HepG2 (cell line): ENCODE measurements around the gene BTBD3. TPM values are rescaled to one million over a fixed set of nuclear protein-coding genes. Genes with fewer than 3 reads are reported as not detected.

ENCODE experiments used
- BCL6 ChIP-seq: IDR thresholded peaks from 2 replicates; pipeline ENCODE4 v1.6.1; 2016; ENCODE audit warnings: missing genetic modification reagents, missing compliant biosample characterization
- DPF2 ChIP-seq: sonication (generic); formaldehyde crosslinking; IDR thresholded peaks from 2 replicates; pipeline ENCODE4 v1.4.0; 2020; ENCODE audit warnings: mild to moderate bottlenecking, low read depth, missing genetic modification reagents, borderline replicate concordance
- FOXO1 ChIP-seq: sonication (generic); formaldehyde crosslinking; IDR thresholded peaks from 2 replicates; pipeline ENCODE4 v1.4.0; 2020; ENCODE audit warnings: missing genetic modification reagents
- IKZF1 ChIP-seq: fragments of 450-650 bp; IDR thresholded peaks from 2 replicates; pipeline ENCODE4 v1.7.1; 2016
- NR2F6 ChIP-seq, 2 experiments: IDR thresholded peaks; 2 replicates each; pipeline ENCODE4 v1.6.1; 2016; ENCODE audit warnings: antibody characterized with exemption in 1 of 2, mild to moderate bottlenecking in 1 of 2
- SAP130 ChIP-seq: IDR thresholded peaks from 2 replicates; pipeline ENCODE4 v1.6.1; 2016; ENCODE audit warnings: low read depth
- SOX6 ChIP-seq, 2 experiments: fragments of 450-650 bp in 1 of 2; sonication (generic) in 1 of 2; formaldehyde crosslinking in 1 of 2; IDR thresholded peaks; 2 replicates each; pipeline versions ENCODE4 v1.4.0 to v1.6.1; 2017 to 2020; ENCODE audit warnings: antibody characterized with exemption in 1 of 2, mild to moderate bottlenecking in 1 of 2, missing genetic modification reagents in 1 of 2
- TBX2 ChIP-seq: sonication (generic); formaldehyde crosslinking; IDR thresholded peaks from 2 replicates; pipeline ENCODE4 v1.5.0; 2020; ENCODE audit warnings: missing genetic modification reagents, mild to moderate bottlenecking, borderline replicate concordance
- ZBTB40 ChIP-seq, 2 experiments: fragments of 450-650 bp in 1 of 2; sonication (generic) in 1 of 2; formaldehyde crosslinking in 1 of 2; IDR thresholded peaks; 2 replicates each; pipeline versions ENCODE4 v1.6.1 to v1.8.0; 2016 to 2022; ENCODE audit warnings: antibody characterized with exemption in 1 of 2, mild to moderate bottlenecking in 1 of 2, missing genetic modification reagents in 1 of 2
- ZNF17 ChIP-seq: sonication (generic); formaldehyde crosslinking; IDR thresholded peaks from 2 replicates; pipeline ENCODE4 v1.5.0; 2020; ENCODE audit warnings: mild to moderate bottlenecking, missing genetic modification reagents
- ZNF367 ChIP-seq: sonication (generic); formaldehyde crosslinking; IDR thresholded peaks from 2 replicates; pipeline ENCODE4 v1.4.0; 2020; ENCODE audit warnings: missing genetic modification reagents, borderline replicate concordance
- ZNF543 ChIP-seq: sonication (generic); formaldehyde crosslinking; IDR thresholded peaks from 2 replicates; pipeline ENCODE4 v1.4.0; 2020; ENCODE audit warnings: mild to moderate bottlenecking, missing genetic modification reagents
- ZNF552 ChIP-seq: sonication (generic); formaldehyde crosslinking; IDR thresholded peaks from 2 replicates; pipeline ENCODE4 v1.9.0; 2022; ENCODE audit warnings: missing genetic modification reagents, mild to moderate bottlenecking, borderline replicate concordance
- ZNF749 ChIP-seq: sonication (generic); formaldehyde crosslinking; IDR thresholded peaks from 2 replicates; pipeline ENCODE4 v1.8.0; 2022; ENCODE audit warnings: mild to moderate bottlenecking, missing genetic modification reagents, moderate library complexity, borderline replicate concordance
- ZSCAN22 ChIP-seq: sonication (generic); formaldehyde crosslinking; IDR thresholded peaks from 2 replicates; pipeline ENCODE4 v1.4.0; 2020; ENCODE audit warnings: mild to moderate bottlenecking, missing genetic modification reagents
- polyA plus RNA-seq, 8 experiments: library from polyadenylated mRNA; depleted of rRNA in 3 of 8; stranded (reverse) in 7 of 8; unstranded in 1 of 8; fragments of >200 nt; fragmentation: Illumina TruSeq in 4 of 8; extraction: Trizol in 4 of 8; gene quantifications; 2 replicates each; pipeline versions ENCODE4 v1.2.1 to v1.2.3, GENCODE V29; 2011 to 2016; ENCODE audit warnings: low read depth in 4 of 8, missing spikeins in 1 of 8, mixed read lengths in 1 of 8; ENCODE audit not compliant: insufficient read depth in 1 of 8
- total RNA-seq, 5 experiments: library from RNA; depleted of rRNA; stranded (reverse); fragments of >200 nt; fragmentation: Illumina TruSeq; extraction: Trizol; gene quantifications; 2 replicates each; pipeline ENCODE4 v1.2.3, GENCODE V29; 2016; ENCODE audit warnings: low read depth in 1 of 5
- TF ChIP-seq, protein P1 (sequence below): sonication (generic); formaldehyde crosslinking; IDR thresholded peaks from 2 replicates; pipeline ENCODE4 v1.9.0; 2021; ENCODE audit warnings: missing genetic modification reagents, mild to moderate bottlenecking, borderline replicate concordance
- TF ChIP-seq, protein P2 (sequence below): sonication (generic); formaldehyde crosslinking; IDR thresholded peaks from 2 replicates; pipeline ENCODE4 v1.5.0; 2020; ENCODE audit warnings: missing genetic modification reagents

Gene BTBD3
- total and polyA plus RNA-seq, 2 of the 13 experiments (the other 11 are each of a cell fraction or from before 2014, with no cell fraction given), result 32.2 to 41.8 TPM

- TF ChIP-seq SAP130 (peak; percentile 69; the same call in 1 of the 2 replicates), ZNF367 (CRISPR knock-in tag) (no peak), BCL6 (CRISPR knock-in tag) (no peak), ZSCAN22 (CRISPR knock-in tag) (no peak), ZNF552 (no peak; the same call in 1 of the 2 replicates), TBX2 (CRISPR knock-in tag) (peak; percentile 79), SOX6 (IDR thresholded peaks at IDR 0.05) (no peak), SOX6 (CRISPR knock-in tag; IDR thresholded peaks at IDR 0.05) (peak; percentile 61), IKZF1 (no peak), ZNF17 (CRISPR knock-in tag) (no peak), FOXO1 (CRISPR knock-in tag) (no peak), ZBTB40 (IDR thresholded peaks at IDR 0.05) (no peak), ZBTB40 (CRISPR knock-in tag; IDR thresholded peaks at IDR 0.05) (peak; percentile 58; the same call in 1 of the 2 replicates), NR2F6 (IDR thresholded peaks at IDR 0.05) (no peak), NR2F6 (CRISPR knock-in tag; IDR thresholded peaks at IDR 0.05) (0 out of 2 replicates have a peak, but pooled peaks have one; percentile 13), ZNF543 (CRISPR knock-in tag) (no peak), ZNF749 (CRISPR knock-in tag) (no peak), DPF2 (CRISPR knock-in tag) (no peak)
- TF ChIP-seq, protein P1, sequence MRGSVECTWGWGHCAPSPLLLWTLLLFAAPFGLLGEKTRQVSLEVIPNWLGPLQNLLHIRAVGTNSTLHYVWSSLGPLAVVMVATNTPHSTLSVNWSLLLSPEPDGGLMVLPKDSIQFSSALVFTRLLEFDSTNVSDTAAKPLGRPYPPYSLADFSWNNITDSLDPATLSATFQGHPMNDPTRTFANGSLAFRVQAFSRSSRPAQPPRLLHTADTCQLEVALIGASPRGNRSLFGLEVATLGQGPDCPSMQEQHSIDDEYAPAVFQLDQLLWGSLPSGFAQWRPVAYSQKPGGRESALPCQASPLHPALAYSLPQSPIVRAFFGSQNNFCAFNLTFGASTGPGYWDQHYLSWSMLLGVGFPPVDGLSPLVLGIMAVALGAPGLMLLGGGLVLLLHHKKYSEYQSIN, result no peak
- TF ChIP-seq, protein P2, sequence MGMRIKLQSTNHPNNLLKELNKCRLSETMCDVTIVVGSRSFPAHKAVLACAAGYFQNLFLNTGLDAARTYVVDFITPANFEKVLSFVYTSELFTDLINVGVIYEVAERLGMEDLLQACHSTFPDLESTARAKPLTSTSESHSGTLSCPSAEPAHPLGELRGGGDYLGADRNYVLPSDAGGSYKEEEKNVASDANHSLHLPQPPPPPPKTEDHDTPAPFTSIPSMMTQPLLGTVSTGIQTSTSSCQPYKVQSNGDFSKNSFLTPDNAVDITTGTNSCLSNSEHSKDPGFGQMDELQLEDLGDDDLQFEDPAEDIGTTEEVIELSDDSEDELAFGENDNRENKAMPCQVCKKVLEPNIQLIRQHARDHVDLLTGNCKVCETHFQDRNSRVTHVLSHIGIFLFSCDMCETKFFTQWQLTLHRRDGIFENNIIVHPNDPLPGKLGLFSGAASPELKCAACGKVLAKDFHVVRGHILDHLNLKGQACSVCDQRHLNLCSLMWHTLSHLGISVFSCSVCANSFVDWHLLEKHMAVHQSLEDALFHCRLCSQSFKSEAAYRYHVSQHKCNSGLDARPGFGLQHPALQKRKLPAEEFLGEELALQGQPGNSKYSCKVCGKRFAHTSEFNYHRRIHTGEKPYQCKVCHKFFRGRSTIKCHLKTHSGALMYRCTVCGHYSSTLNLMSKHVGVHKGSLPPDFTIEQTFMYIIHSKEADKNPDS (CRISPR knock-in tag), result no peak
Measured at GRCh38 chr20:11891077-11891775, 26.5 kb upstream of the BTBD3 start (continued).
